ENCODE measurements around the gene APOBEC3F. TPM values are rescaled to one million over a fixed set of nuclear protein-coding genes. Genes with fewer than 3 reads are reported as not detected.
A peak's percentile ranks its signal among the peaks of the same experiment; 100 is the strongest.
"Not testable (repeated sequence)": the region's sequence is repeated elsewhere in the genome, so short reads cannot be mapped to it uniquely, and the experiment has no call there.

Gene APOBEC3F
- polyA plus RNA-seq, 1 experiment, result 7.9 TPM

- POLR2A ChIA-PET, result no interaction called here
- CTCF ChIA-PET, result no interaction called here
- Histone ChIP-seq H3K4me3 (ENCODE audit: low read depth, low read length) (no peak overlapping the region), H3K27me3 (ENCODE audit: control insufficient read depth, insufficient read depth, low read length) (peaks cover 10% of the 10 kb centered on the region), H3K27ac (ENCODE audit: low read depth, low read length) (no peak overlapping the region), H3K9me3 (ENCODE audit: control insufficient read depth, insufficient read depth, low read length) (no peaks in the 10 kb centered on the region)
- DNase-seq (ENCODE audit: low read depth, low spot score), result no peak
- TF ChIP-seq CTCF (IDR thresholded peaks at IDR 0.05; ENCODE audit: low read depth, low read length), result no peak
These were observed 33.3 kb downstream of the APOBEC3F start for GRCh38 chr22:39073981-39074380.

GRCh38 chr22:39076155-39077025 lies 35.7 kb downstream of the APOBEC3F start:
- H3K27me3 ChIP-seq (ENCODE audit: control insufficient read depth, insufficient read depth, low read length); CTCF ChIA-PET; POLR2A ChIA-PET; H3K27ac ChIP-seq (ENCODE audit: low read depth, low read length); DNase-seq (ENCODE audit: low read depth, low spot score); H3K9me3 ChIP-seq (ENCODE audit: control insufficient read depth, insufficient read depth, low read length): not testable (repeated sequence)
- peak overlapping the region; percentile 17; the same call in 1 of the 2 replicates for H3K4me3 ChIP-seq (ENCODE audit: low read depth, low read length)

DNA sequence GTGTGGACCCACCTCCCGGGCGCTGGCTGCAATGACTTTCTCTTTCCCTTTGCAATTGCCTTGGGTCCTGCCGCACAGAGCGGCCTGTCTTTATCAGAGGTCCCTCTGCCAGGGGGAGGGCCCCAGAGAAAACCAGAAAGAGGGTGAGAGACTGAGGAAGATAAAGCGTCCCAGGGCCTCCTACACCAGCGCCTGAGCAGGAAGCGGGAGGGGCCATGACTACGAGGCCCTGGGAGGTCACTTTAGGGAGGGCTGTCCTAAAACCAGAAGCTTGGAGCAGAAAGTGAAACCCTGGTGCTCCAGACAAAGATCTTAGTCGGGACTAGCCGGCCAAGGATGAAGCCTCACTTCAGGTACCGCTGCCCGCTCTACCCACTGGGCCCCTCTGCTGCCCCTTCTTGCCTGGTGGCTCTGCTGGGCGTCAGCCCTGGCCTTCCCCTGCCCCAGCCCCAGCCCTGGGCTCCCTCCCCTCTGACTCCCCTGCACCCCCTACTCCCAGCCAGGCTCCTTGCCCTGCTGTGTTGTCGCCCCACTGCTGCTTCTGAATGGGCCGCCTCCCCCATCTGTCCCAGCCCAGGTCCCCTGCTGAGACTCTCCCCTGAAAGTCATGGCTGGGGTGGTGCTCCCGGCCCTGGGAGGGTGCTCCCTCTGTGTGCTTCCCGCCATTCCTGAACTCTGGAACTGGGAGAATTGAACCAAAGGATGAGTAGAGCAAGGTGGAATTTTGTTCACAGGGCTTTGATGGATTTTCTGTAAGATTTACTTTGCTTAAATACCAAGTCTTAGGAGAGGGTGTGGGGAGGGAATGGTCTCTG lies 36.6 kb downstream of the APOBEC3F start, which contains the start of gene APOBEC3G:
TSS of gene APOBEC3G (plus strand) at position 250 of the 815 bp plus-strand sequence. CDS start at position 337, 87 bp downstream.
- H3K27me3 ChIP-seq (ENCODE audit: control insufficient read depth, insufficient read depth, low read length); POLR2A ChIA-PET; DNase-seq (ENCODE audit: low read depth, low spot score); H3K9me3 ChIP-seq (ENCODE audit: control insufficient read depth, insufficient read depth, low read length): not testable (repeated sequence)
- Histone ChIP-seq H3K4me3 (ENCODE audit: low read depth, low read length) (peak within 1 kb of the TSS; percentile 58), H3K27ac (ENCODE audit: low read depth, low read length) (peak within 1 kb of the TSS; percentile 39)
- CTCF ChIA-PET, result interaction anchor here (0.6 kb wide), 1 partner anchor 319 kb away, joined by 4 read pairs; no protein-coding TSS in a partner anchor

GRCh38 chr22:39077912-39078311 lies 37.2 kb downstream of the APOBEC3F start:
- CTCF ChIA-PET; DNase-seq (ENCODE audit: low read depth, low spot score); H3K27me3 ChIP-seq (ENCODE audit: control insufficient read depth, insufficient read depth, low read length); POLR2A ChIA-PET; H3K27ac ChIP-seq (ENCODE audit: low read depth, low read length); H3K9me3 ChIP-seq (ENCODE audit: control insufficient read depth, insufficient read depth, low read length): not testable (repeated sequence)
- peak overlapping the region; percentile 58 for H3K4me3 ChIP-seq (ENCODE audit: low read depth, low read length)

DNA sequence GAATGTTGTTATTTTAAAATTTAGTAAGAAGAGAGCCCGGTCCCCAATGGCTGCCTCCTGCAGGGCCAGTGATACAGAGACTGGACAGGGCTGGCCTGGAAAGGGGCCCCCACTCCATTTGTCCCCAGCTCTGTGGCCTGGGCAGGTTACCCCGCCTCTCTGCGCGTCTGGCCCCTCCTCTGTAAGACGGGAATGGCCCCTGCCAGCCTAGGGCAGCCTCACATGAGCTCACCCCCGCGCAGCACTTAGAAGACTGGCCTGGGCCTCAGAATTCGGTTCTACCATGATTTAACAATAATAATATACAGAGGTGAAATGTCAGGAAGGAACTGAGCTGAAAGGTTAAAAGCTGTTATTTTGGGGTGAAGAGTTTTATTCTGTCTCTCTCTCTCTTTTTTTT lies 37.7 kb downstream of the APOBEC3F start:
- H3K9me3 ChIP-seq (ENCODE audit: control insufficient read depth, insufficient read depth, low read length), result no peaks in the 10 kb centered on the region
- no peak for DNase-seq (ENCODE audit: low read depth, low spot score)
- no peaks in the 10 kb centered on the region for H3K27me3 ChIP-seq (ENCODE audit: control insufficient read depth, insufficient read depth, low read length)
- ChIA-PET CTCF (no interaction called here), POLR2A (no interaction called here)
- no peak overlapping the region for H3K27ac ChIP-seq (ENCODE audit: low read depth, low read length)
- TF ChIP-seq CTCF (IDR thresholded peaks at IDR 0.05; ENCODE audit: low read depth, low read length), result no peak
- H3K4me3 ChIP-seq (ENCODE audit: low read depth, low read length), result no peak overlapping the region

GRCh38 chr22:39079054-39079637 lies 38.5 kb downstream of the APOBEC3F start:
- CTCF ChIA-PET; H3K9me3 ChIP-seq (ENCODE audit: control insufficient read depth, insufficient read depth, low read length); DNase-seq (ENCODE audit: low read depth, low spot score); H3K4me3 ChIP-seq (ENCODE audit: low read depth, low read length); H3K27ac ChIP-seq (ENCODE audit: low read depth, low read length); H3K27me3 ChIP-seq (ENCODE audit: control insufficient read depth, insufficient read depth, low read length); POLR2A ChIA-PET: not testable (repeated sequence)

All from AG04450 (cell line).